Hepatocyte (in vitro differentiated cells): ENCODE measurements around the gene WDFY2. TPM values are rescaled to one million over a fixed set of nuclear protein-coding genes. Genes with fewer than 3 reads are reported as not detected.
A peak's percentile ranks its signal among the peaks of the same experiment; 100 is the strongest.

Experiments
- DNase-seq: peaks from one replicate; pipeline ENCODE4 v3.0.0-alpha.2; 2016; ENCODE audit warnings: low spot score
- H2AFZ ChIP-seq: fragments of 200-600 bp; sonication (generic); 2 replicates; pipeline ENCODE4 v1.6.0; 2016; ENCODE audit warnings: antibody characterized with exemption, mild to moderate bottlenecking
- H3K27ac ChIP-seq: fragments of 200-600 bp; sonication (generic); 2 replicates; pipeline ENCODE4 v1.5.1; 2016; ENCODE audit warnings: mild to moderate bottlenecking
- H3K27me3 ChIP-seq: fragments of 200-600 bp; sonication (generic); 2 replicates; pipeline ENCODE4 v1.6.1; 2016
- H3K36me3 ChIP-seq: fragments of 200-600 bp; sonication (generic); replicated peaks from 2 replicates; pipeline ENCODE4 v1.5.1; 2016; ENCODE audit warnings: low read depth; ENCODE audit not compliant: insufficient read depth
- H3K4me1 ChIP-seq: fragments of 200-600 bp; sonication (generic); 2 replicates; pipeline ENCODE4 v1.5.1; 2016; ENCODE audit warnings: mild to moderate bottlenecking, moderate library complexity; ENCODE audit not compliant: insufficient read depth
- H3K4me2 ChIP-seq: fragments of 200-600 bp; sonication (generic); 2 replicates; pipeline ENCODE4 v1.6.0; 2016
- H3K4me3 ChIP-seq: fragments of 200-600 bp; sonication (generic); 2 replicates; pipeline ENCODE4 v1.5.1; 2016; ENCODE audit warnings: mild to moderate bottlenecking
- H3K79me2 ChIP-seq: fragments of 200-600 bp; sonication (generic); 2 replicates; pipeline ENCODE4 v1.6.0; 2017; ENCODE audit warnings: mild to moderate bottlenecking
- H3K9me2 ChIP-seq: fragments of 200-600 bp; sonication (generic); replicated peaks from 2 replicates; pipeline ENCODE4 v1.6.0; 2017; ENCODE audit warnings: mild to moderate bottlenecking; ENCODE audit not compliant: insufficient read depth
- H3K9me3 ChIP-seq: fragments of 200-600 bp; sonication (generic); 2 replicates; pipeline ENCODE4 v1.5.1; 2016; ENCODE audit warnings: low read depth, mild to moderate bottlenecking
- H4K20me1 ChIP-seq: fragments of 200-600 bp; sonication (generic); 2 replicates; pipeline ENCODE4 v1.6.0; 2016; ENCODE audit warnings: mild to moderate bottlenecking; ENCODE audit not compliant: insufficient read depth, poor library complexity, severe bottlenecking
- CTCF ChIP-seq: fragments of 200-600 bp; sonication (generic); IDR thresholded peaks from 2 replicates; pipeline ENCODE4 v1.5.1; 2016; ENCODE audit warnings: antibody characterized with exemption, mild to moderate bottlenecking; ENCODE audit not compliant: poor library complexity
- EZH2 ChIP-seq: fragments of 200-600 bp; sonication (generic); IDR thresholded peaks from 2 replicates; pipeline ENCODE4 v1.6.1; 2016; ENCODE audit warnings: antibody characterized with exemption, mild to moderate bottlenecking, borderline replicate concordance
- EZH2phosphoT487 ChIP-seq: fragments of 200-600 bp; sonication (generic); IDR thresholded peaks from one replicate; pipeline ENCODE4 v1.6.1; 2018; ENCODE audit warnings: antibody characterized with exemption, mild to moderate bottlenecking, low read depth, moderate library complexity; ENCODE audit not compliant: unreplicated experiment, severe bottlenecking
- WGBS: methylation state at CpG from one replicate; pipeline ENCODE4 v1.1.6; 2016; ENCODE audit warnings: low lambda C conversion rate; ENCODE audit errors: missing lambda C conversion rate; 5-methylcytosine and 5-hydroxymethylcytosine counted together
- polyA plus RNA-seq: library from polyadenylated mRNA; unstranded; fragments of >200 nt; fragmentation: Nextera tagmentation; extraction: Ambion mirVana; gene quantifications from 2 replicates; pipeline ENCODE4 v1.2.1, GENCODE V29; 2016
- total RNA-seq: library from RNA; depleted of rRNA; stranded (reverse); fragments of >200 nt; gene quantifications from 2 replicates; pipeline ENCODE4 v1.2.3, GENCODE V29; 2014

The WDFY2 gene
- total and polyA plus RNA-seq, 2 experiments from 2014 or later = 9.0 to 9.1 TPM

GRCh38 chr13:51793570-51794271 is 209.5 kb downstream of the WDFY2 start:
- Histone ChIP-seq H3K4me1 (peaks cover 5% of the 10 kb centered on the region), H2AFZ (no peak overlapping the region)

GRCh38 chr13:51794964-51795363 is 210.7 kb downstream of the WDFY2 start:
- H3K4me1 ChIP-seq = peaks cover 5% of the 10 kb centered on the region
- 95% methylated on average over 4 of the region's 4 CpGs for WGBS

More at GRCh38 chr13:51793570-51794271, 209.5 kb downstream of the WDFY2 start:
- peak overlapping the region; percentile 71 for H3K27ac ChIP-seq
- no peaks in the 10 kb centered on the region for H3K27me3 ChIP-seq
- 70% methylated on average over 6 of the region's 6 CpGs for WGBS
- no peaks in the 10 kb centered on the region for H3K9me3 ChIP-seq
- DNase-seq = peak; percentile 62
- no peaks in the 10 kb centered on the region for H3K9me2 ChIP-seq
- H3K79me2 ChIP-seq = no peaks in the 10 kb centered on the region
- H3K36me3 ChIP-seq = no peaks in the 10 kb centered on the region
- no peak overlapping the region for H3K4me3 ChIP-seq
- TF ChIP-seq EZH2phosphoT487 = no peak
- no peak for TF ChIP-seq CTCF
- no peak for TF ChIP-seq EZH2
- H4K20me1 ChIP-seq = no peaks in the 10 kb centered on the region
- H3K4me2 ChIP-seq = no peak overlapping the region

GRCh38 chr13:51795419-51795818 is 211.2 kb downstream of the WDFY2 start:
- Histone ChIP-seq H3K4me3 (no peak overlapping the region), H3K79me2 (no peaks in the 10 kb centered on the region), H3K9me2 (no peaks in the 10 kb centered on the region), H3K4me2 (no peak overlapping the region), H3K27me3 (no peaks in the 10 kb centered on the region), H3K4me1 (peaks cover 5% of the 10 kb centered on the region), H3K9me3 (no peaks in the 10 kb centered on the region), H3K36me3 (no peaks in the 10 kb centered on the region), H3K27ac (no peak overlapping the region), H2AFZ (no peak overlapping the region), H4K20me1 (no peaks in the 10 kb centered on the region)
- DNase-seq = no peak
- WGBS = 83% methylated on average over 2 of the region's 2 CpGs
- TF ChIP-seq CTCF = no peak
- TF ChIP-seq EZH2 = no peak
- no peak for TF ChIP-seq EZH2phosphoT487

More at GRCh38 chr13:51794964-51795363, 210.7 kb downstream of the WDFY2 start:
- Histone ChIP-seq H3K36me3 (no peaks in the 10 kb centered on the region), H3K4me2 (no peak overlapping the region), H3K4me3 (no peak overlapping the region), H3K9me2 (no peaks in the 10 kb centered on the region), H3K27me3 (no peaks in the 10 kb centered on the region), H3K27ac (no peak overlapping the region), H4K20me1 (no peaks in the 10 kb centered on the region), H3K9me3 (no peaks in the 10 kb centered on the region), H3K79me2 (no peaks in the 10 kb centered on the region), H2AFZ (no peak overlapping the region)
- DNase-seq = no peak
- TF ChIP-seq EZH2phosphoT487 (no peak), EZH2 (no peak), CTCF (no peak)
